ENCODE measurements around the gene ELP5. TPM values are rescaled to one million over a fixed set of nuclear protein-coding genes. Genes with fewer than 3 reads are reported as not detected.

The ELP5 gene
- total RNA-seq, 1 donor from 2014 or later = 20.0 TPM

GRCh38 chr17:7253082-7253481 is 1.1 kb downstream of the ELP5 start:
- no peak for FAIRE-seq
- no peak for TF ChIP-seq CTCF (IDR thresholded peaks at IDR 0.05; ENCODE audit: insufficient read depth, low read length, severe bottlenecking)
- no peak for DNase-seq (ENCODE audit: low read depth)
- Histone ChIP-seq H3K36me3 (ENCODE audit: control insufficient read depth, insufficient read depth, low read length) (peaks cover 3% of the 10 kb centered on the region), H3K4me3 (ENCODE audit: low read depth, low read length) (peak overlapping the region; percentile 54), H3K27me3 (ENCODE audit: control insufficient read depth, insufficient read depth, low read length) (no peaks in the 10 kb centered on the region)

GRCh38 chr17:7254511-7254910 is 2.5 kb downstream of the ELP5 start:
- TF ChIP-seq CTCF (IDR thresholded peaks at IDR 0.05; ENCODE audit: insufficient read depth, low read length, severe bottlenecking) = no peak
- FAIRE-seq (no peak), DNase-seq (ENCODE audit: low read depth) (no peak)
- Histone ChIP-seq H3K36me3 (ENCODE audit: control insufficient read depth, insufficient read depth, low read length) (peaks cover 9% of the 10 kb centered on the region), H3K27me3 (ENCODE audit: control insufficient read depth, insufficient read depth, low read length) (no peaks in the 10 kb centered on the region), H3K4me3 (ENCODE audit: low read depth, low read length) (no peak overlapping the region)

- H3K27me3 ChIP-seq (ENCODE audit: control insufficient read depth, insufficient read depth, low read length) = no peaks in the 10 kb centered on the region
- peaks cover 14% of the 10 kb centered on the region for H3K36me3 ChIP-seq (ENCODE audit: control insufficient read depth, insufficient read depth, low read length)
- FAIRE-seq = no peak
- no peak for TF ChIP-seq CTCF (IDR thresholded peaks at IDR 0.05; ENCODE audit: insufficient read depth, low read length, severe bottlenecking)
- DNase-seq (ENCODE audit: low read depth) = no peak
- no peak overlapping the region for H3K4me3 ChIP-seq (ENCODE audit: low read depth, low read length)
These were observed 4.9 kb downstream of the ELP5 start for GRCh38 chr17:7256766-7257456.

- TF ChIP-seq CTCF (IDR thresholded peaks at IDR 0.05; ENCODE audit: insufficient read depth, low read length, severe bottlenecking) = no peak
- Histone ChIP-seq H3K36me3 (ENCODE audit: control insufficient read depth, insufficient read depth, low read length) (peaks cover 14% of the 10 kb centered on the region), H3K4me3 (ENCODE audit: low read depth, low read length) (no peak overlapping the region), H3K27me3 (ENCODE audit: control insufficient read depth, insufficient read depth, low read length) (no peaks in the 10 kb centered on the region)
- DNase-seq (ENCODE audit: low read depth) (peak; percentile 91), FAIRE-seq (peak; percentile 84)
These were observed 6.9 kb downstream of the ELP5 start for GRCh38 chr17:7258731-7259554.

- Histone ChIP-seq H3K27me3 (ENCODE audit: control insufficient read depth, insufficient read depth, low read length) (no peaks in the 10 kb centered on the region), H3K4me3 (ENCODE audit: low read depth, low read length) (no peak overlapping the region), H3K36me3 (ENCODE audit: control insufficient read depth, insufficient read depth, low read length) (peaks cover 13% of the 10 kb centered on the region)
- TF ChIP-seq CTCF (IDR thresholded peaks at IDR 0.05; ENCODE audit: insufficient read depth, low read length, severe bottlenecking) = no peak
- FAIRE-seq = no peak
- DNase-seq (ENCODE audit: low read depth) = no peak
These were observed 7.5 kb downstream of the ELP5 start for GRCh38 chr17:7259555-7259889.
